Natural killer cell treated with Interleukin-12 subunit alpha and Interleukin-12 subunit beta and Interleukin-15 and Interleukin-18, amount 100 ng/mL, for 72 hours (primary cell): ENCODE data around the gene ADARB2. TPM values are rescaled to one million over a fixed set of nuclear protein-coding genes. Genes with fewer than 3 reads are reported as not detected.

Source experiments
- ATAC-seq, 2 donors: fragments of 150-1000 bp; cut with Tn5 transposase in 1 of 2; sonication (Bioruptor Pico), chemical (Tn5 transposase) in 1 of 2; 2 replicates each; pipeline ENCODE4 v1.10.0; 2021
- DNase-seq: peaks from one replicate; pipeline ENCODE4 v3.0.0; 2022; ENCODE audit warnings: low spot score
- H3K27ac Mint-ChIP-seq, 2 donors: 1 replicate in 1 of 2; 2 replicates in 1 of 2; pipeline ENCODE4 v1.8.0; 2022; ENCODE audit warnings: mixed read lengths in 2 of 2, mild to moderate bottlenecking in 1 of 2, moderate library complexity in 1 of 2
- H3K27me3 Mint-ChIP-seq, 2 donors: 1 replicate in 1 of 2; 2 replicates in 1 of 2; pipeline ENCODE4 v1.8.0; 2022; ENCODE audit warnings: mixed read lengths in 2 of 2
- H3K36me3 Mint-ChIP-seq: one replicate; pipeline ENCODE4 v1.8.0; 2022; ENCODE audit warnings: mixed read lengths
- H3K4me1 Mint-ChIP-seq, 2 donors: 1 replicate in 1 of 2; 2 replicates in 1 of 2; pipeline ENCODE4 v1.8.0; 2022; ENCODE audit warnings: low read depth in 2 of 2, mixed read lengths in 2 of 2, mild to moderate bottlenecking in 1 of 2
- H3K4me3 Mint-ChIP-seq: one replicate; pipeline ENCODE4 v1.8.0; 2022; ENCODE audit warnings: mixed read lengths
- H3K9me3 Mint-ChIP-seq: 2 replicates; pipeline ENCODE4 v1.8.0; 2022; ENCODE audit warnings: mixed read lengths
- total RNA-seq, 2 donors: library from RNA; stranded (reverse); gene quantifications; one replicate each; pipeline ENCODE4 v1.2.3, GENCODE V29; 2022

Gene ADARB2
- total RNA-seq, 2 donors from 2014 or later: not detected

- DNase-seq (no peak), ATAC-seq (no peak)
- no peaks in the 10 kb centered on the region for H3K4me1 Mint-ChIP-seq
Measured at GRCh38 chr10:1579141-1579491, 158.2 kb downstream of the ADARB2 start.

GRCh38 chr10:1578392-1579140 lies 158.8 kb downstream of the ADARB2 start:
- Mint-ChIP-seq H3K27ac (no peak overlapping the region), H3K4me1 (no peaks in the 10 kb centered on the region), H3K9me3 (no peaks in the 10 kb centered on the region), H3K27me3 (peaks cover 0 to 4% of the 10 kb centered on the region in 2 donors), H3K36me3 (no peaks in the 10 kb centered on the region), H3K4me3 (no peak overlapping the region)
- DNase-seq (no peak), ATAC-seq (peak; percentile 16 to 26)

More at GRCh38 chr10:1579141-1579491, 158.2 kb downstream of the ADARB2 start:
- H3K4me3 Mint-ChIP-seq: no peak overlapping the region
- no peak overlapping the region for H3K27ac Mint-ChIP-seq
- H3K36me3 Mint-ChIP-seq: no peaks in the 10 kb centered on the region
- H3K9me3 Mint-ChIP-seq: no peaks in the 10 kb centered on the region
- peaks cover 4% of the 10 kb centered on the region in 2 donors for H3K27me3 Mint-ChIP-seq

GRCh38 chr10:1577945-1578344 lies 159.4 kb downstream of the ADARB2 start:
- DNase-seq (no peak), ATAC-seq (no peak)
- Mint-ChIP-seq H3K27ac (no peak overlapping the region), H3K4me3 (no peak overlapping the region), H3K27me3 (no peaks in the 10 kb centered on the region), H3K4me1 (no peaks in the 10 kb centered on the region), H3K9me3 (no peaks in the 10 kb centered on the region), H3K36me3 (no peaks in the 10 kb centered on the region)

GRCh38 chr10:1577373-1577770 lies 160.0 kb downstream of the ADARB2 start:
- DNase-seq: no peak
- H3K27ac Mint-ChIP-seq: no peak overlapping the region
- H3K9me3 Mint-ChIP-seq: no peaks in the 10 kb centered on the region
- ATAC-seq: no peak
- no peak overlapping the region for H3K4me3 Mint-ChIP-seq
- no peaks in the 10 kb centered on the region for H3K4me1 Mint-ChIP-seq
- H3K36me3 Mint-ChIP-seq: no peaks in the 10 kb centered on the region
- H3K27me3 Mint-ChIP-seq: no peaks in the 10 kb centered on the region

GRCh38 chr10:1576467-1577372 lies 160.6 kb downstream of the ADARB2 start:
- H3K27me3 Mint-ChIP-seq: no peaks in the 10 kb centered on the region

GRCh38 chr10:1575481-1576244 lies 161.7 kb downstream of the ADARB2 start:
- H3K27ac Mint-ChIP-seq: no peak overlapping the region
- peaks cover 6% of the 10 kb centered on the region for H3K9me3 Mint-ChIP-seq
- H3K4me1 Mint-ChIP-seq: peaks cover 5 to 10% of the 10 kb centered on the region in 2 donors
- no peaks in the 10 kb centered on the region for H3K27me3 Mint-ChIP-seq
- H3K4me3 Mint-ChIP-seq: no peak overlapping the region
- peak in 1 of 2 donors; percentile 14 for ATAC-seq
- DNase-seq: no peak
- no peaks in the 10 kb centered on the region for H3K36me3 Mint-ChIP-seq

More at GRCh38 chr10:1576467-1577372, 160.6 kb downstream of the ADARB2 start:
- ATAC-seq: peak in 1 of 2 donors; percentile 20
- DNase-seq: no peak
- H3K36me3 Mint-ChIP-seq: no peaks in the 10 kb centered on the region
- no peak overlapping the region for H3K4me3 Mint-ChIP-seq
- H3K27ac Mint-ChIP-seq: no peak overlapping the region
- H3K9me3 Mint-ChIP-seq: peaks cover 2% of the 10 kb centered on the region
- H3K4me1 Mint-ChIP-seq: peaks cover under 1 to 5% of the 10 kb centered on the region in 2 donors

- no peak overlapping the region for H3K27ac Mint-ChIP-seq
- H3K27me3 Mint-ChIP-seq: no peaks in the 10 kb centered on the region
- peaks cover 5 to 10% of the 10 kb centered on the region in 2 donors for H3K4me1 Mint-ChIP-seq
- H3K9me3 Mint-ChIP-seq: peaks cover 6% of the 10 kb centered on the region
- no peaks in the 10 kb centered on the region for H3K36me3 Mint-ChIP-seq
- no peak overlapping the region for H3K4me3 Mint-ChIP-seq
- ATAC-seq (no peak), DNase-seq (no peak)
Measured at GRCh38 chr10:1574719-1575118, 162.6 kb downstream of the ADARB2 start.

- no peak overlapping the region for H3K27ac Mint-ChIP-seq
- no peaks in the 10 kb centered on the region for H3K36me3 Mint-ChIP-seq
- DNase-seq (no peak), ATAC-seq (no peak)
- H3K4me1 Mint-ChIP-seq: peaks cover 5 to 10% of the 10 kb centered on the region in 2 donors
- peaks cover under 1 to 3% of the 10 kb centered on the region in 2 donors for H3K27me3 Mint-ChIP-seq
- no peak overlapping the region for H3K4me3 Mint-ChIP-seq
- H3K9me3 Mint-ChIP-seq: peaks cover 6% of the 10 kb centered on the region
Measured at GRCh38 chr10:1573981-1574380, 163.3 kb downstream of the ADARB2 start.

- DNase-seq (no peak), ATAC-seq (no peak)
- no peaks in the 10 kb centered on the region for H3K36me3 Mint-ChIP-seq
- no peak overlapping the region for H3K4me3 Mint-ChIP-seq
- H3K9me3 Mint-ChIP-seq: peaks cover 6% of the 10 kb centered on the region
- peaks cover 3 to 8% of the 10 kb centered on the region in 2 donors for H3K27me3 Mint-ChIP-seq
- no peak overlapping the region for H3K27ac Mint-ChIP-seq
- H3K4me1 Mint-ChIP-seq: peaks cover 5 to 10% of the 10 kb centered on the region in 2 donors
Measured at GRCh38 chr10:1573334-1573969, 163.9 kb downstream of the ADARB2 start.

- H3K36me3 Mint-ChIP-seq: no peaks in the 10 kb centered on the region
- DNase-seq (no peak), ATAC-seq (no peak)
- H3K4me1 Mint-ChIP-seq: peaks cover 5 to 10% of the 10 kb centered on the region in 2 donors
- no peak overlapping the region for H3K4me3 Mint-ChIP-seq
- peaks cover 3 to 8% of the 10 kb centered on the region in 2 donors for H3K27me3 Mint-ChIP-seq
- peaks cover 6% of the 10 kb centered on the region for H3K9me3 Mint-ChIP-seq
- no peak overlapping the region for H3K27ac Mint-ChIP-seq
Measured at GRCh38 chr10:1572519-1573333, 164.6 kb downstream of the ADARB2 start.

- Mint-ChIP-seq H3K4me1 (peaks cover 5 to 10% of the 10 kb centered on the region in 2 donors), H3K9me3 (peaks cover 6% of the 10 kb centered on the region), H3K27me3 (peaks cover 3 to 8% of the 10 kb centered on the region in 2 donors), H3K4me3 (no peak overlapping the region), H3K27ac (peak overlapping the region; percentile 60 to 64), H3K36me3 (no peaks in the 10 kb centered on the region)
- ATAC-seq (no peak), DNase-seq (no peak)
Measured at GRCh38 chr10:1571587-1572237, 165.6 kb downstream of the ADARB2 start.

- H3K27ac Mint-ChIP-seq: no peak overlapping the region
- no peaks in the 10 kb centered on the region for H3K36me3 Mint-ChIP-seq
- no peak for ATAC-seq
- H3K9me3 Mint-ChIP-seq: peaks cover 6% of the 10 kb centered on the region
- H3K27me3 Mint-ChIP-seq: peaks cover 7 to 8% of the 10 kb centered on the region in 2 donors
- peaks cover 5 to 10% of the 10 kb centered on the region in 2 donors for H3K4me1 Mint-ChIP-seq
- H3K4me3 Mint-ChIP-seq: no peak overlapping the region
- no peak for DNase-seq
Measured at GRCh38 chr10:1570416-1571051, 166.8 kb downstream of the ADARB2 start.
